Activated CD4-positive, alpha-beta T cell treated with anti-CD3 and anti-CD28 coated beads, Interleukin-2, amount 10 ng/mL, durations not matched to agents 7 days and 5 days (primary cell): ENCODE data around the gene STK26. TPM values are rescaled to one million over a fixed set of nuclear protein-coding genes. Genes with fewer than 3 reads are reported as not detected.

Source experiments
- CTCF ChIA-PET: fragments of 350-600 bp; sonication (Branson Sonifier 250); formaldehyde crosslinking; loops from one replicate; lab custom pipeline; 2021; ENCODE audit warnings: antibody characterized with exemption; lab: Charles Lee
- POLR2A ChIA-PET: fragments of 350-600 bp; sonication (Branson Sonifier 250); formaldehyde crosslinking; loops from one replicate; lab custom pipeline; 2021; ENCODE audit warnings: antibody characterized with exemption; lab: Charles Lee
- DNase-seq: peaks from one replicate; pipeline ENCODE4 v3.0.0-alpha.2; 2020
- H3K27ac Mint-ChIP-seq: one replicate; pipeline ENCODE4 v1.8.0; 2021; ENCODE audit warnings: mild to moderate bottlenecking, moderate library complexity, mixed read lengths
- H3K27me3 Mint-ChIP-seq: one replicate; pipeline ENCODE4 v1.8.0; 2021; ENCODE audit warnings: mixed read lengths
- H3K36me3 Mint-ChIP-seq: one replicate; pipeline ENCODE4 v1.8.0; 2021; ENCODE audit warnings: low read depth, mixed read lengths
- H3K4me1 Mint-ChIP-seq: one replicate; pipeline ENCODE4 v1.8.0; 2021; ENCODE audit warnings: mixed read lengths
- H3K4me3 Mint-ChIP-seq: one replicate; pipeline ENCODE4 v1.8.0; 2021; ENCODE audit warnings: mild to moderate bottlenecking, moderate library complexity, mixed read lengths
- H3K9me3 Mint-ChIP-seq: one replicate; pipeline ENCODE4 v1.8.0; 2021; ENCODE audit warnings: mixed read lengths
- total RNA-seq, 2 experiments: library from RNA; stranded (reverse); gene quantifications; one replicate each; pipeline ENCODE4 v1.2.3, GENCODE V29; 2021

Gene STK26
- total RNA-seq, 2 experiments from 2014 or later, result 46.2 to 59.9 TPM

DNA sequence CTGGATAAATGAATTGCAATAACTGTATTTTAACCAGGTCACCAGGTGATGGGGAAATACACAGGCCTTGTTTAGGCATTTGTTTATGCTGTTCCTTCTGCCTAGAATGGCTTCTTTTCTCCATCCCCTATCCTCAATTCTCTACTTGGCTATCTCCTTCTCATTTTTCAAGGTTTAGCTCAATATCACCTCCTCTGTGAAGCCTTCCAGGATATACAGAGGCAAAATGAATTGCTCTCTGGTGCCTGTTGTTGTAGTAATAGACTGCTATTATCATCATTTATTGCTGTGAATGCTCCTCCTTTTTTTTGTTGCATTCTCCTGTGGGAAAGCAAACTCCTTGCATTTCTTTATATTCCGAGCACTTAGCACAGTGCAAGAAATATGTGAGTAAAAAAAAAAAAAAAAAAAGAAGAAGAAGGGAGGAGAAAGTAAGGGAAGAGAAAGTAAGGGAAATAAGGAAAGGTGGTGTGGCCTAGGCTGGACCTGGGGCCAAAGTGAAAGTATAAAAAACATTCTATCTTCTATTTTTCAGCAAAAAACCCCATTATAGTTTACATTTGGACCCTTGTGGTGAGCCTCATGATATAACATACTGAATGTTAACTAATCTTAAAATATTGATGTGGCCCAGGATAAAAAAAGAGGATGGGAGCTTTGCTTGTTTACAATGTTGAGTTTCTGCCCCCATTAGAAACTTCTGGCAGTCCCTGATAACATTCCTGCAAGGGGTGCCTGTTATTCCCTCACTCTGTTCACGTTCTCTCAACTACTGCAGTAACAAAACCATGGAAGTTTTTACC lies 6.3 kb upstream of the STK26 start:
- no peaks in the 10 kb centered on the region for H3K9me3 Mint-ChIP-seq
- ChIA-PET POLR2A (no interaction called here), CTCF (interaction anchor here (1.0 to 1.5 kb wide), 3 partner anchors 9 to 29 kb away, joined by 3 read pairs; no protein-coding TSS in a partner anchor)
- peak overlapping the region; percentile 83 for H3K27ac Mint-ChIP-seq
- peaks cover 37% of the 10 kb centered on the region for H3K4me1 Mint-ChIP-seq
- no peak overlapping the region for H3K4me3 Mint-ChIP-seq
- no peaks in the 10 kb centered on the region for H3K36me3 Mint-ChIP-seq
- H3K27me3 Mint-ChIP-seq, result no peaks in the 10 kb centered on the region
- DNase-seq, result no peak

DNA sequence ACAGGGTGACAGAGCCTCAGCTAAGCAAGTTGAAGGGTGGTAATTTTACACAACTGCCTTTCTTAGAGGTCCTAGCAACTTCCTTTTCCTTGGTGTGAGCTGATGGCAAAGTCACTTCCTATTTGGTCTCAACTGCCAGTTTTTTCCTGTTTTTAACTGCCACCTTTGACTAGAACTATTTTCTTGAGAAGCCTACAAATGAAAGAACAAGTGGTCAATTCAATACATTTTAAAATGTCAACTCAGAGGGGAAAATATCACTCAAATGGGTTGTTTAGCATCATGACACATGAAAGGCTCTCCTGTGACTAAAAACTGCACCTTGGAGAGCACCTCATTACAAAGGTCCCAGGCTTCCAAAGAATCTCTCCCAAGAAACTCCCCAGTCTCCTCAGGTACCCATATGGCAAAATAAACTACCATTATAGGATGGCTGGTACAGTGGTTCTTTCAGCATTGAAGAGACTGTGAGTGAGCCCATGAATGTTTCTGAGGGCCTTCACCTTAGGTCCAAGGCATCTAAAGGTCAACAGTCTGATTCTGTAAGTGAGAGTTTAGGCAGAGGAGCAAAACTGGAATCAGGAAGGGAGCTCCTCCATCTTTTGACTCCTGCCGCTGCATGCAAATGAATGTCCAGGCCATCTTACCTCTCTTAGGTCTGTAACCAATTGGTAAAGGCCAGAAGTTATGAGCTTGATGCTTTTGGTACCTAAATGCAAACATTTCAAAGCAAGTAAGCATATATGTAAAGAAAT lies 5.5 kb upstream of the STK26 start:
- Mint-ChIP-seq H3K4me1 (peaks cover 37% of the 10 kb centered on the region), H3K36me3 (no peaks in the 10 kb centered on the region), H3K9me3 (no peaks in the 10 kb centered on the region), H3K4me3 (no peak overlapping the region), H3K27me3 (no peaks in the 10 kb centered on the region), H3K27ac (peak overlapping the region; percentile 83)
- ChIA-PET CTCF (interaction anchor here (1.0 to 1.7 kb wide), 4 partner anchors 8 to 38 kb away, joined by 3 to 4 read pairs (median 3); no protein-coding TSS in a partner anchor), POLR2A (no interaction called here)
- no peak for DNase-seq

DNA sequence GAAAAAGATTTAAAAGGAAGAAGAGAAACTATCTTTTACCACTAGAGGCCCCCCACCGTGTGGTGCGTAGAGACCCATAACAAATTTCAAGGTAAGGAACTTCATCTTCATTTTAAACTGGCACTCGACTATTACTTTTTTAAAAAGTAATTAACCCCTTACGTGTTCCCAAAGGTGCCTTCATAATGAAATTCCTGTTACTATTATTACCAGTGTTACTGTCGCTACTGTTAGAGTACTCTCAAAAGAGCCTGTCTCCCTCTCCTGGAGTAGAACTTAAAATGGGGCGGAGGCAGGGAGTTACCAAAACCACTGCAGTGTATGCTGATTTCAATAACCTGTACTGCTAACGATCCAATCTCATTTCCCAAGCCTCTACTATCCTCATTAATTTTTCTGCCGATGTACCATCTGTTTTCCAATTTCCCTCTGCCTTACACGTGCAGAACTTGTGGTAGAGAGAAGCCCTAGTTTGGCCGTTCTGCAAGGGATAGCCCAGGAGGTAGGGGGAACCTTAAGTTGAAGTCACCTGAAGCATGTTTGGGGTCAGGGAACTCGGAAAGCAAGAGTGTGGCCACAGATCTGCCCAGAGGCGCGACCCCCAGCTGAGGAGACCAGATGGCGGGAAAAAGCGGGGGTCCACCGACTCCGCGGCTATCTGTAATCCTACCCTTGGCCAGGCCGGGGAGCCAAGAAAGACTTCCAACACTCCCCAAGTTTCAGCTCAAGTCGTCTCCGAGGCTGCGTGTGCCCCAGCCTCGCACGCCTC lies 720 bp upstream of the STK26 start:
- H3K9me3 Mint-ChIP-seq, result no peaks in the 10 kb centered on the region
- DNase-seq, result peak; percentile 24
- peak overlapping the region; percentile 94 for H3K4me3 Mint-ChIP-seq
- peaks cover 11% of the 10 kb centered on the region for H3K36me3 Mint-ChIP-seq
- ChIA-PET POLR2A (interaction anchor here (0.7 kb wide), 1 partner anchor 197 kb away, joined by 3 read pairs; the partner anchor contains the start of gene RAP2C), CTCF (interaction anchor here (1.5 kb wide), 1 partner anchor 32 kb away, joined by 3 read pairs; no protein-coding TSS in a partner anchor)
- H3K27ac Mint-ChIP-seq, result peak overlapping the region; percentile 94
- no peaks in the 10 kb centered on the region for H3K27me3 Mint-ChIP-seq
- peaks cover 40% of the 10 kb centered on the region for H3K4me1 Mint-ChIP-seq

DNA sequence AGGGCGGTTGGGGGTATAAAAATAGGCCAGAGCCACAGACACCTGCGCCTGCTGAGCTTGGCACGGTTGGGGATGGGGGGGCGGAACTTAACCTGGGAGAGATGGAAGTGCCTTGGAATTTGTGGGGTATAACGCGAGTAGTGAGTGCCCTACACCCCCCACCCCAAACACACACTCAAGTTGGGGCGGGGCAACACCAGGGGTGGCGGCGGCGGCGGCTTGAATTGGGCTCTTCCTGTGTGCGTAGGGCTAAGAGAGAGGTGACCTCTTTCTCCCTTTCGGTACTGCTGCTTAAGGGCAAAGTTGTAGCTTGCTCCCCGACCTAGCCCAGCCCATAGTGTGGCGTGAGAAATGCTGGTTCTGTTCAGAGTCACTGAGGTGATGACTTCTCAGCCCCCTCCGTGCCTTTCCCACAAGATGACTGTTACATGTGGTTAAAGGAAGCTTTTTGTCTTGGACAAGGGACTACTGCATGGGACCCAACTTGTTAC lies 839 bp downstream of the STK26 start:
- ChIA-PET CTCF (interaction anchor here (0.7 to 1.3 kb wide), 3 partner anchors 47 to 1673 kb away, joined by 3 read pairs; partner anchors contain the start of gene RAP2C), POLR2A (interaction anchor here (0.6 kb wide), 1 partner anchor 68 kb away, joined by 3 read pairs; no protein-coding TSS in a partner anchor)
- peak overlapping the region; percentile 94 for H3K4me3 Mint-ChIP-seq
- H3K36me3 Mint-ChIP-seq, result peaks cover 23% of the 10 kb centered on the region
- DNase-seq, result peak; percentile 54
- peak overlapping the region; percentile 94 for H3K27ac Mint-ChIP-seq
- H3K4me1 Mint-ChIP-seq, result peaks cover 48% of the 10 kb centered on the region
- no peaks in the 10 kb centered on the region for H3K27me3 Mint-ChIP-seq
- H3K9me3 Mint-ChIP-seq, result no peaks in the 10 kb centered on the region

DNA sequence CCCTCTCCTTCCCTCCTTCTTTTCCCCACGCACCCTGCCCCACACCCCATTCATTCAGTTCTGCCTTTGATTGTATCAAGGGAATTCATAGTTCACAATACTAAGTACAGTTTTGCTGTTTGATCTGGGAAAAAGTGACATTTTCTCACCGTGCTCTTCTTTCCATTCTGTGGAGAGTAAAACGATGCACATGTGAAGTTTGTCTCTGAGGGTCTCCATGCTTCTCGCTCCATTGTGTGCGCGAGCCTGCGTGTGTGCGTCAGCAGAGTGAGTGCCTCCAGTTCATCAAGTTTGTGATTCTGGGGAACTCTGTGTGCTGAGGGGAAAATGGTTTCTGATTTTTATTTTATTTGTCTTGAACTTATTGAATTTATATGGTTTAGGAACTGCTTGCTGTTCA lies 1.9 kb downstream of the STK26 start:
- Mint-ChIP-seq H3K27ac (peak overlapping the region; percentile 94), H3K4me3 (peak overlapping the region; percentile 94), H3K27me3 (no peaks in the 10 kb centered on the region), H3K4me1 (peaks cover 57% of the 10 kb centered on the region), H3K9me3 (no peaks in the 10 kb centered on the region), H3K36me3 (peaks cover 27% of the 10 kb centered on the region)
- ChIA-PET POLR2A (no interaction called here), CTCF (interaction anchor here (1.2 kb wide), 2 partner anchors 7 to 46 kb away, joined by 3 read pairs; no protein-coding TSS in a partner anchor)
- no peak for DNase-seq

DNA sequence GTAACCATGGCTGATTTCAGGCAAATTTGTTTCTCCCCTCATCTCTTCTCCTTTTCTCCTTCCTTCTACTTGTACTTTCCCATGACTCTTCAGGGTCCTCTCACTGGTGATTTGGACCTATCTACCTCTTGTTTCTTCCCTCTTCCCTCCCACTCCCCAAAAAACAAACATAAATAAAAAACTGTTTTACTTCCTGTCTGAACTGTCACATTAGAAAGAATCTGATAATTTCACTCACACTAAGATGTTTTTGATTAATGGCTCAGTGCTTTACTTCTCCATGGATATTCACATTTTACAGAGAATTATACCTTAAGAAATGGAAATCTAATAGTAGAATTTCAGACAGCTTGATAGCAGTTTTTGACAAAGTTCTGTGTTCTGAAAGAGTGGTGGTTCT lies 7.2 kb downstream of the STK26 start:
- ChIA-PET CTCF (interaction anchor here (1.2 kb wide), 1 partner anchor 15 kb away, joined by 3 read pairs; no protein-coding TSS in a partner anchor), POLR2A (no interaction called here)
- Mint-ChIP-seq H3K4me3 (no peak overlapping the region), H3K4me1 (peaks cover 71% of the 10 kb centered on the region), H3K36me3 (peaks cover 40% of the 10 kb centered on the region), H3K27me3 (no peaks in the 10 kb centered on the region), H3K27ac (no peak overlapping the region), H3K9me3 (no peaks in the 10 kb centered on the region)
- DNase-seq, result no peak

DNA sequence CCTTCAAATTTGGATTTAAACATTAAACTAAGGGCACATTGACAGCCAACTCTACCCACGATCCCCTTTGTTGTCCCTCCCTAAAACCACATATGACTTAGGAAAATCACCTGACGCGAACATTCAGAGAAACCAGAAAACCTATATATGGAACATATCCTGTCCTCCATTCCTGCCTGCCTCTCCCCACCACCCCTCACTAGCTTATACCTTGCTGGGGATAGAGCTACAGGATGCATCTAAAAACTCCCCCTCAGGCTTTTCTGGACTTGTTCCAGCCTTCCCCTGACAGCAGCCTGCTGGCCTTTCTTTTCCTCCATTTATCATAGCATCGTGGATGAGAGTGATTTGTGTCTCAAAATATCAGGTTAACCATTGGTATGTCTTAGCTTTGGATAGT lies 8.8 kb downstream of the STK26 start:
- H3K9me3 Mint-ChIP-seq, result no peaks in the 10 kb centered on the region
- H3K4me3 Mint-ChIP-seq, result peak overlapping the region; percentile 16
- CTCF ChIA-PET, result no interaction called here
- H3K36me3 Mint-ChIP-seq, result peaks cover 36% of the 10 kb centered on the region
- peaks cover 69% of the 10 kb centered on the region for H3K4me1 Mint-ChIP-seq
- POLR2A ChIA-PET, result no interaction called here
- no peak for DNase-seq
- peak overlapping the region; percentile 72 for H3K27ac Mint-ChIP-seq
- no peaks in the 10 kb centered on the region for H3K27me3 Mint-ChIP-seq

DNA sequence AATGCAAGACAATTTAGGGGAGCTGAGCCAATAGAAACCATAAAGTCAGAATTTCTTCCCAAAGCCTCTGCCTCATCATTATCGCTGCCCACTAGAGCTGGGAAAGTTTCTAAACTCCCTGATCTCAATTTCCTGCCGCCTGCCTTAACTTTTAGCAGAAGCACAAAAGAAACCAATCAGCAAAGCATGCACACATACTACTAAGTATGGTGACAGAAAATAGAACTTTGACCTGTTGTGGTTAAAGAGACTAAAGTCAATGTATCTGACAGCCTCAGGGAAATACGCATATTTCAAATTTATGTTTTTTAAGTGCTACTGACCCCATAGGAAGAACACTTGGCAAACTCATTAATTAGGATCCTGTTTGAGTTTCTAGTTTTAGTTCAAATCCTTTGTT lies 10.1 kb downstream of the STK26 start:
- Mint-ChIP-seq H3K27me3 (no peaks in the 10 kb centered on the region), H3K4me1 (peaks cover 65% of the 10 kb centered on the region), H3K36me3 (peaks cover 30% of the 10 kb centered on the region), H3K4me3 (no peak overlapping the region), H3K9me3 (no peaks in the 10 kb centered on the region), H3K27ac (peak overlapping the region; percentile 36)
- CTCF ChIA-PET, result no interaction called here
- no peak for DNase-seq
- POLR2A ChIA-PET, result interaction anchor here (0.7 kb wide), 1 partner anchor 650 kb away, joined by 4 read pairs; no protein-coding TSS in a partner anchor

DNA sequence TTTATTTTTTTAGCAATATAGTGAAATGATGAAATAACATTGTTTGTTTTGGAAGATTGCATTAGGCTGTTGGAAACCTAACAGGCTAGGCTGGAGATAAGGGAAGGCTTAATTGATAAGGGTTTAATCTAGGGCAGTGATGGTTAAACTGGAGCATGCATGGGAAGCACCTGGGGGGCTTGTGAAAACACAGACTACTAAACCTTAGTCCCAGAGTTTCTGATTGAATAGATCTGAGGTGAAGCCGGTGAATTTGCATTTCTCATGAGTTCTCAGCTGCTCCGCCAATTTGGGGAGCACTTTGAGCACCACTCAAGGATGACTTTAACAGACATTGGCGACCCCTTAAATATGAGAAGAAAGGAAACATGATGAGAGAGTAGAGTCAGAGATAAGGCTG lies 11.5 kb downstream of the STK26 start:
- Mint-ChIP-seq H3K27me3 (no peaks in the 10 kb centered on the region), H3K36me3 (peaks cover 18% of the 10 kb centered on the region), H3K4me1 (peaks cover 52% of the 10 kb centered on the region), H3K27ac (no peak overlapping the region), H3K4me3 (no peak overlapping the region), H3K9me3 (no peaks in the 10 kb centered on the region)
- DNase-seq, result no peak
- ChIA-PET POLR2A (no interaction called here), CTCF (no interaction called here)

DNA sequence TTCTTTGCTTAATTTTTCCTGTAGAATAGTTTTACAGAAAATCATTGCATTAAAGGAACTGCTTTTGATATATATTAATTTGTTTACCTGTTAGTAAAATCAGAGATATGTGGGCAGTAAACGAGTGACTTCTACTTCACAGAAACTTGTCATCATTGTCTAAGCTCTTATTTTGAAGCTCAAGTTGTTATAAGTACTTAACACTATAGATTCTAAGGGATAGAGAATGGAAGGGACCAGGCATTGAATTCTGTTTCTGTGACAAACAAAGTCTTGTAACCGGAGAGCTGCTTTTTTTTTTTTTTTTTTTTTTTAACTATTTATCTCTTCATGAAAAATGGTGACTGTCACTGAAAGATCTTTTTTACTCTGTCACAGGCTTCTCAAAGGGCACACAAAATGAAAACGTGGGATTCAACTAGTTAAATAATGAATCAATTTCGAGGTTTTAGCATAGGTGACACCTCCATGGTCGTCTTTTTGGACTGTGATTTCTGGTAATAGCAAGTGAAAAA lies 14.4 kb downstream of the STK26 start:
- H3K4me3 Mint-ChIP-seq, result no peak overlapping the region
- no peak overlapping the region for H3K27ac Mint-ChIP-seq
- POLR2A ChIA-PET, result interaction anchor here (0.7 kb wide), 1 partner anchor 179 kb away, joined by 4 read pairs; no protein-coding TSS in a partner anchor

DNA sequence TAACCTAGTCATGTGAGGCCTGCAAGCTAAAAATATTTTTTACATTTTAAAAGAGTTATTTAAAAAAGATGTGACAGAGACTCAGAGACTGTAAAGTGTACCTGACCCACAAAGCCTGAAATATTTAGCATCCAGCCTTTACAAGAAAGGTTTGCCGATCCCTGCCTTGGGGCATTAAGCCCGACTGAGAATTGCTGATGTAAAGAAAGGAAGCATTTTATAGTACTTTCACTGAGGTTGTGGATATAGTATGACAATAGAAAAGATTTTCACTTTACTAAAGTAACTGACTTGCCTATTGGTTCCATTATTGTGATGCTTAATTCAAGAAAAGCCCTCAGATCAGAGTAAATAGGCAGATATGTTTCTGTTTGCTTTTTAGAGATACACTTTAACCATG lies 17.0 kb downstream of the STK26 start:
- ChIA-PET POLR2A (no interaction called here), CTCF (no interaction called here)
- Mint-ChIP-seq H3K4me1 (peaks cover 24% of the 10 kb centered on the region), H3K9me3 (no peaks in the 10 kb centered on the region), H3K36me3 (peaks cover 2% of the 10 kb centered on the region), H3K27ac (no peak overlapping the region), H3K27me3 (no peaks in the 10 kb centered on the region), H3K4me3 (no peak overlapping the region)
- DNase-seq, result no peak

More for the DNA sequence above, 14.4 kb downstream of the STK26 start:
- H3K36me3 Mint-ChIP-seq, result peaks cover 7% of the 10 kb centered on the region
- no peaks in the 10 kb centered on the region for H3K27me3 Mint-ChIP-seq
- CTCF ChIA-PET, result interaction anchor here (0.6 kb wide), 1 partner anchor 11 kb away, joined by 3 read pairs; no protein-coding TSS in a partner anchor
- H3K9me3 Mint-ChIP-seq, result no peaks in the 10 kb centered on the region
- no peak for DNase-seq
- H3K4me1 Mint-ChIP-seq, result peaks cover 38% of the 10 kb centered on the region

DNA sequence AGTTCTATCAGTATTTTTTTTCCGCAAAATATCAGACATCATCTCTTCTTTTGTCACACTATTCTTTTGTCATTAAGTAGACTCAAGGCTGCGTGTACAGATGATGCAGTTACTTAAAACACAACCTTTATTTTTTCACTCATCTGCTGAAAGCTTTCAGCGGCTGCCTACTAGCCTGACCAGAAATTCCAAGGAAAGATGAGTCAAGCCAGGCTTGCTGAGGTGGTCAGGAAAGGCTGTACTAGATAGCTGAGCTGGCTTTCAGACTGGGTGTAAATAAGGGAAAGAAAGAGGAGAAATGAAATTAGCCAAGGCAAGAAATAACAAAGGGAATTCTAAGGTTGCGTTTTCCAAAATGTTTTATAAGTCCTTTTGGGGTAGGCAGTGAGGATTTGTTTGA lies 17.9 kb downstream of the STK26 start:
- DNase-seq, result no peak
- Mint-ChIP-seq H3K36me3 (peaks cover 2% of the 10 kb centered on the region), H3K4me1 (peaks cover 17% of the 10 kb centered on the region), H3K4me3 (no peak overlapping the region), H3K9me3 (no peaks in the 10 kb centered on the region), H3K27ac (no peak overlapping the region), H3K27me3 (no peaks in the 10 kb centered on the region)
- ChIA-PET CTCF (no interaction called here), POLR2A (no interaction called here)
